GM23338 (cell line): ENCODE data around the gene APOC1. TPM values are rescaled to one million over a fixed set of nuclear protein-coding genes. Genes with fewer than 3 reads are reported as not detected.

ENCODE experiments used
- ATAC-seq: fragments of 200-7000 bp; cut with Tn5 transposase; 3 replicates; pipeline ENCODE4 v1.9.1; 2020
- DNase-seq: peaks from one replicate; pipeline ENCODE4 v3.0.0-alpha.2; 2015; ENCODE audit warnings: low spot score
- H2AFZ ChIP-seq: fragments of 200-600 bp; sonication (generic); 2 replicates; pipeline ENCODE4 v1.8.0; 2016; ENCODE audit warnings: antibody characterized with exemption, mild to moderate bottlenecking, moderate library complexity
- H3F3A ChIP-seq: fragments of 200-600 bp; sonication (generic); replicated peaks from 2 replicates; pipeline ENCODE4 v1.8.0; 2017; ENCODE audit warnings: antibody characterized with exemption, mixed run types, low read depth
- H3K27ac ChIP-seq: fragments of 200-600 bp; sonication (generic); 2 replicates; pipeline ENCODE4 v1.6.1; 2016; ENCODE audit warnings: low read depth
- H3K27me3 ChIP-seq: fragments of 200-600 bp; sonication (generic); 2 replicates; pipeline ENCODE4 v1.8.0; 2016; ENCODE audit warnings: mild to moderate bottlenecking, mixed run types, moderate library complexity; ENCODE audit not compliant: insufficient read depth
- H3K36me3 ChIP-seq: fragments of 200-600 bp; sonication (generic); 2 replicates; pipeline ENCODE4 v1.8.0; 2016; ENCODE audit warnings: mild to moderate bottlenecking; ENCODE audit not compliant: insufficient read depth
- H3K4me1 ChIP-seq: fragments of 200-600 bp; sonication (generic); 2 replicates; pipeline ENCODE4 v1.8.0; 2016; ENCODE audit warnings: mild to moderate bottlenecking, moderate library complexity; ENCODE audit not compliant: insufficient read depth
- H3K4me2 ChIP-seq: fragments of 200-600 bp; sonication (generic); 2 replicates; pipeline ENCODE4 v1.7.1; 2017; ENCODE audit warnings: mixed run types
- H3K4me3 ChIP-seq: fragments of 200-600 bp; sonication (generic); 2 replicates; pipeline ENCODE4 v1.6.1; 2016; ENCODE audit warnings: mixed run types
- H3K79me2 ChIP-seq: fragments of 200-600 bp; sonication (generic); replicated peaks from 2 replicates; pipeline ENCODE4 v1.8.0; 2017; ENCODE audit warnings: mild to moderate bottlenecking; ENCODE audit not compliant: insufficient read depth
- H3K9me2 ChIP-seq: fragments of 200-600 bp; sonication (generic); 2 replicates; pipeline ENCODE4 v1.8.0; 2017; ENCODE audit not compliant: insufficient read depth
- H4K20me1 ChIP-seq: fragments of 200-600 bp; sonication (generic); replicated peaks from 2 replicates; pipeline ENCODE4 v1.8.0; 2017; ENCODE audit warnings: mild to moderate bottlenecking; ENCODE audit not compliant: insufficient read depth
- H3K27ac Mint-ChIP-seq: 2 replicates; pipeline ENCODE4 v1.8.0; 2020; ENCODE audit warnings: inconsistent platforms, mild to moderate bottlenecking, moderate library complexity, mixed read lengths
- H3K27me3 Mint-ChIP-seq: 3 replicates; pipeline ENCODE4 v1.8.0; 2022; ENCODE audit warnings: low read depth, mild to moderate bottlenecking, moderate library complexity, mixed read lengths, inconsistent platforms; ENCODE audit not compliant: insufficient read depth, poor library complexity
- H3K36me3 Mint-ChIP-seq: 3 replicates; pipeline ENCODE4 v1.8.0; 2021; ENCODE audit warnings: low read depth, mild to moderate bottlenecking, inconsistent platforms, moderate library complexity, mixed read lengths
- H3K4me1 Mint-ChIP-seq: 3 replicates; pipeline ENCODE4 v1.8.0; 2020; ENCODE audit warnings: mild to moderate bottlenecking, inconsistent platforms, mixed read lengths
- H3K4me3 Mint-ChIP-seq: 3 replicates; pipeline ENCODE4 v1.8.0; 2021; ENCODE audit warnings: moderate library complexity, mild to moderate bottlenecking, inconsistent platforms, mixed read lengths
- H3K9me3 Mint-ChIP-seq: 3 replicates; pipeline ENCODE4 v1.8.0; 2020; ENCODE audit warnings: moderate library complexity, mild to moderate bottlenecking, inconsistent platforms, mixed read lengths
- CREB1 ChIP-seq: fragments of 250-450 bp; sonication (Bioruptor Pico); IDR thresholded peaks from 2 replicates; pipeline ENCODE4 v1.5.0; 2020; ENCODE audit warnings: low read depth, mild to moderate bottlenecking, moderate library complexity
- EZH2phosphoT487 ChIP-seq: fragments of 200-600 bp; sonication (generic); IDR thresholded peaks from one replicate; pipeline ENCODE4 v1.8.1; 2018; ENCODE audit warnings: antibody characterized with exemption; ENCODE audit not compliant: unreplicated experiment
- NANOG ChIP-seq: IDR thresholded peaks from 2 replicates; pipeline ENCODE4 v1.6.1; 2016; ENCODE audit warnings: antibody characterized with exemption, borderline replicate concordance
- POLR2AphosphoS5 ChIP-seq: IDR thresholded peaks from 2 replicates; pipeline ENCODE4 v1.6.1; 2016; ENCODE audit warnings: antibody characterized with exemption, low read depth
- ZNF114 ChIP-seq: fragments of 250-450 bp; sonication (Bioruptor Pico); IDR thresholded peaks from 2 replicates; pipeline ENCODE4 v1.5.0; 2020; ENCODE audit warnings: mild to moderate bottlenecking, moderate library complexity
- ZNF331 ChIP-seq: fragments of 250-450 bp; sonication (Bioruptor Pico); IDR thresholded peaks from 2 replicates; pipeline ENCODE4 v1.5.0; 2020; ENCODE audit warnings: low read depth, mild to moderate bottlenecking, moderate library complexity
- polyA plus RNA-seq: library from polyadenylated mRNA; unstranded; fragments of >200 nt; fragmentation: Nextera tagmentation; extraction: Ambion mirVana; gene quantifications from 2 replicates; pipeline ENCODE4 v1.2.1, GENCODE V29; 2016
- total RNA-seq: library from RNA; depleted of rRNA; stranded (reverse); fragments of >200 nt; shearing (Covaris generic); gene quantifications from 2 replicates; pipeline ENCODE4 v1.2.3, GENCODE V29; 2014
- TF ChIP-seq, protein P1 (sequence below): fragments of 250-450 bp; sonication (Bioruptor Pico); IDR thresholded peaks from 2 replicates; pipeline ENCODE4 v1.5.0; 2020; ENCODE audit warnings: mild to moderate bottlenecking, moderate library complexity
- TF ChIP-seq, protein P2 (sequence below): IDR thresholded peaks from one replicate; pipeline ENCODE4 v1.6.1; 2018; ENCODE audit warnings: antibody characterized with exemption; ENCODE audit not compliant: unreplicated experiment
- TF ChIP-seq, protein P3 (sequence below): IDR thresholded peaks from 2 replicates; pipeline ENCODE4 v1.6.1; 2016; ENCODE audit warnings: antibody characterized with exemption
- TF ChIP-seq, protein P4 (sequence below), 2 experiments: fragments of 200-600 bp in 1 of 2; sonication (generic) in 1 of 2; conservative IDR thresholded peaks; 2 replicates each; pipeline versions ENCODE4 v1.5.1 to v1.6.1; 2016 to 2017; ENCODE audit warnings: antibody characterized with exemption in 2 of 2, low read depth in 2 of 2, mild to moderate bottlenecking in 2 of 2, moderate library complexity in 1 of 2

APOC1 gene
- total and polyA plus RNA-seq, 2 experiments from 2014 or later = 26.8 to 221 TPM

DNA sequence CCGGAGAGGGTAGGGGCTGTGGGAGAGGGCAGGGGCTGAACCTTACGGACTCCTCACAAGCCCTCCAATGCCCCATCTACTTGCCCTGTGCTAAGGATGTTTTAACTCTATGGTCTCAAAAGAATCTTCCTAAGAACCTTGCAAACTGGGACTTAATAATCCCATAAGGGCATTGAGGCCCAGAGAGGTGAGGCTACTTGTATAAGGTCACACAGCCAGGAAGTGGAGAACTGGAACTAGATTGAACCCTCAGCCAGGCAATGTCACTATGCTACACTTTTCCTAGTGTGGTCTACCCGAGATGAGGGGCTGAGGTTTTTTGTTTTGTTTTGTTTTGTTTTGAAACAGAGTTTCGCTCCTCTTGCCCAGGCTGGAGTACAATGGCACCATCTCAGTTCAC, 17.1 kb downstream of the APOC1 start:
- no peaks in the 10 kb centered on the region for H3K79me2 ChIP-seq
- H3K27me3 ChIP-seq = no peaks in the 10 kb centered on the region
- DNase-seq (no peak), ATAC-seq (no peak)
- no peak overlapping the region for H3K4me3 ChIP-seq
- Mint-ChIP-seq H3K27ac (no peak overlapping the region), H3K9me3 (no peaks in the 10 kb centered on the region), H3K4me1 (peaks cover 11% of the 10 kb centered on the region; the same call in 2 of the 3 replicates), H3K4me3 (no peak overlapping the region), H3K36me3 (no peaks in the 10 kb centered on the region), H3K27me3 (peaks cover 20% of the 10 kb centered on the region)
- H3K4me2 ChIP-seq = no peak overlapping the region
- H3K9me2 ChIP-seq = no peaks in the 10 kb centered on the region
- TF ChIP-seq CREB1 (CRISPR knock-in tag) (no peak), EZH2phosphoT487 (no peak)
- no peaks in the 10 kb centered on the region for H3F3A ChIP-seq
- no peaks in the 10 kb centered on the region for H4K20me1 ChIP-seq
- H3K36me3 ChIP-seq = no peaks in the 10 kb centered on the region
- no peaks in the 10 kb centered on the region for H3K4me1 ChIP-seq
- no peak overlapping the region for H2AFZ ChIP-seq
- H3K27ac ChIP-seq = no peak overlapping the region

DNA sequence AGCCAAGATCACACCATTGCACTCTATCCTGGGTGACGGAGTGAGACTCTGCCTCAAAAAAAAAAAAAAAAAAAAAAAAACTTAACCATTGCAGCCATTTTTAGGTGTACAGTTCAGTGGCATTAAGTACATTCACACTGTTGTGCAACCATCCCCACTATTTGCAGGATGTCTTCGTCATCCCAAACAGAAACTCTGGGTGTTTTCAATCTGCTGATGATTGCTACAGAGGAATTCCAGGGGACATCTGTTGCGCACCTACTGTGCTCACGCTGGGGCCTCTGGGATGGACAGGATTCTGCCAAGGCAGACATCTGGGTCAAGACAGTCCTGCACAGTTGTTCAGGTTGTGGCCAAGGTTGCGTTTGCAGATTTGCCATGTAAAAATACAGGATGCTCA, 25.3 kb downstream of the APOC1 start:
- ATAC-seq (no peak), DNase-seq (no peak)
- Mint-ChIP-seq H3K27me3 (peaks cover 13% of the 10 kb centered on the region), H3K36me3 (no peaks in the 10 kb centered on the region; the same call in 2 of the 3 replicates), H3K4me1 (peaks cover 6% of the 10 kb centered on the region; the same call in 1 of the 3 replicates), H3K27ac (no peak overlapping the region), H3K9me3 (no peaks in the 10 kb centered on the region; the same call in 2 of the 3 replicates), H3K4me3 (no peak overlapping the region)
- H3K79me2 ChIP-seq = no peaks in the 10 kb centered on the region
- no peak overlapping the region for H3K27ac ChIP-seq
- H3K36me3 ChIP-seq = no peaks in the 10 kb centered on the region
- no peak overlapping the region for H3K4me2 ChIP-seq
- H3K9me2 ChIP-seq = no peaks in the 10 kb centered on the region
- H4K20me1 ChIP-seq = no peaks in the 10 kb centered on the region
- H2AFZ ChIP-seq = no peak overlapping the region
- no peaks in the 10 kb centered on the region for H3K4me1 ChIP-seq
- H3K27me3 ChIP-seq = no peaks in the 10 kb centered on the region
- 0 out of 2 replicates have a peak, but pooled peaks cover 5% of the 10 kb centered on the region for H3F3A ChIP-seq
- no peak overlapping the region for H3K4me3 ChIP-seq
- TF ChIP-seq NANOG = no peak
- no peak for TF ChIP-seq ZNF114 (CRISPR knock-in tag)
- TF ChIP-seq, protein P1, sequence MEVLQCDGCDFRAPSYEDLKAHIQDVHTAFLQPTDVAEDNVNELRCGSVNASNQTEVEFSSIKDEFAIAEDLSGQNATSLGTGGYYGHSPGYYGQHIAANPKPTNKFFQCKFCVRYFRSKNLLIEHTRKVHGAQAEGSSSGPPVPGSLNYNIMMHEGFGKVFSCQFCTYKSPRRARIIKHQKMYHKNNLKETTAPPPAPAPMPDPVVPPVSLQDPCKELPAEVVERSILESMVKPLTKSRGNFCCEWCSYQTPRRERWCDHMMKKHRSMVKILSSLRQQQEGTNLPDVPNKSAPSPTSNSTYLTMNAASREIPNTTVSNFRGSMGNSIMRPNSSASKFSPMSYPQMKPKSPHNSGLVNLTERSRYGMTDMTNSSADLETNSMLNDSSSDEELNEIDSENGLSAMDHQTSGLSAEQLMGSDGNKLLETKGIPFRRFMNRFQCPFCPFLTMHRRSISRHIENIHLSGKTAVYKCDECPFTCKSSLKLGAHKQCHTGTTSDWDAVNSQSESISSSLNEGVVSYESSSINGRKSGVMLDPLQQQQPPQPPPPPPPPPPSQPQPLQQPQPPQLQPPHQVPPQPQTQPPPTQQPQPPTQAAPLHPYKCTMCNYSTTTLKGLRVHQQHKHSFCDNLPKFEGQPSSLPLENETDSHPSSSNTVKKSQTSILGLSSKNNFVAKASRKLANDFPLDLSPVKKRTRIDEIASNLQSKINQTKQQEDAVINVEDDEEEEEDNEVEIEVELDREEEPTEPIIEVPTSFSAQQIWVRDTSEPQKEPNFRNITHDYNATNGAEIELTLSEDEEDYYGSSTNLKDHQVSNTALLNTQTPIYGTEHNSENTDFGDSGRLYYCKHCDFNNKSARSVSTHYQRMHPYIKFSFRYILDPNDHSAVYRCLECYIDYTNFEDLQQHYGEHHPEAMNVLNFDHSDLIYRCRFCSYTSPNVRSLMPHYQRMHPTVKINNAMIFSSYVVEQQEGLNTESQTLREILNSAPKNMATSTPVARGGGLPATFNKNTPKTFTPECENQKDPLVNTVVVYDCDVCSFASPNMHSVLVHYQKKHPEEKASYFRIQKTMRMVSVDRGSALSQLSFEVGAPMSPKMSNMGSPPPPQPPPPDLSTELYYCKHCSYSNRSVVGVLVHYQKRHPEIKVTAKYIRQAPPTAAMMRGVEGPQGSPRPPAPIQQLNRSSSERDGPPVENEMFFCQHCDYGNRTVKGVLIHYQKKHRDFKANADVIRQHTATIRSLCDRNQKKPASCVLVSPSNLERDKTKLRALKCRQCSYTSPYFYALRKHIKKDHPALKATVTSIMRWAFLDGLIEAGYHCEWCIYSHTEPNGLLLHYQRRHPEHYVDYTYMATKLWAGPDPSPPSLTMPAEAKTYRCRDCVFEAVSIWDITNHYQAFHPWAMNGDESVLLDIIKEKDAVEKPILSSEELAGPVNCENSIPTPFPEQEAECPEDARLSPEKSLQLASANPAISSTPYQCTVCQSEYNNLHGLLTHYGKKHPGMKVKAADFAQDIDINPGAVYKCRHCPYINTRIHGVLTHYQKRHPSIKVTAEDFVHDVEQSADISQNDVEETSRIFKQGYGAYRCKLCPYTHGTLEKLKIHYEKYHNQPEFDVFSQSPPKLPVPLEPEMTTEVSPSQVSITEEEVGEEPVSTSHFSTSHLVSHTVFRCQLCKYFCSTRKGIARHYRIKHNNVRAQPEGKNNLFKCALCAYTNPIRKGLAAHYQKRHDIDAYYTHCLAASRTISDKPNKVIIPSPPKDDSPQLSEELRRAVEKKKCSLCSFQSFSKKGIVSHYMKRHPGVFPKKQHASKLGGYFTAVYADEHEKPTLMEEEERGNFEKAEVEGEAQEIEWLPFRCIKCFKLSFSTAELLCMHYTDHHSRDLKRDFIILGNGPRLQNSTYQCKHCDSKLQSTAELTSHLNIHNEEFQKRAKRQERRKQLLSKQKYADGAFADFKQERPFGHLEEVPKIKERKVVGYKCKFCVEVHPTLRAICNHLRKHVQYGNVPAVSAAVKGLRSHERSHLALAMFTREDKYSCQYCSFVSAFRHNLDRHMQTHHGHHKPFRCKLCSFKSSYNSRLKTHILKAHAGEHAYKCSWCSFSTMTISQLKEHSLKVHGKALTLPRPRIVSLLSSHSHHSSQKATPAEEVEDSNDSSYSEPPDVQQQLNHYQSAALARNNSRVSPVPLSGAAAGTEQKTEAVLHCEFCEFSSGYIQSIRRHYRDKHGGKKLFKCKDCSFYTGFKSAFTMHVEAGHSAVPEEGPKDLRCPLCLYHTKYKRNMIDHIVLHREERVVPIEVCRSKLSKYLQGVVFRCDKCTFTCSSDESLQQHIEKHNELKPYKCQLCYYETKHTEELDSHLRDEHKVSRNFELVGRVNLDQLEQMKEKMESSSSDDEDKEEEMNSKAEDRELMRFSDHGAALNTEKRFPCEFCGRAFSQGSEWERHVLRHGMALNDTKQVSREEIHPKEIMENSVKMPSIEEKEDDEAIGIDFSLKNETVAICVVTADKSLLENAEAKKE (CRISPR knock-in tag) = no peak
- TF ChIP-seq, protein P2, sequence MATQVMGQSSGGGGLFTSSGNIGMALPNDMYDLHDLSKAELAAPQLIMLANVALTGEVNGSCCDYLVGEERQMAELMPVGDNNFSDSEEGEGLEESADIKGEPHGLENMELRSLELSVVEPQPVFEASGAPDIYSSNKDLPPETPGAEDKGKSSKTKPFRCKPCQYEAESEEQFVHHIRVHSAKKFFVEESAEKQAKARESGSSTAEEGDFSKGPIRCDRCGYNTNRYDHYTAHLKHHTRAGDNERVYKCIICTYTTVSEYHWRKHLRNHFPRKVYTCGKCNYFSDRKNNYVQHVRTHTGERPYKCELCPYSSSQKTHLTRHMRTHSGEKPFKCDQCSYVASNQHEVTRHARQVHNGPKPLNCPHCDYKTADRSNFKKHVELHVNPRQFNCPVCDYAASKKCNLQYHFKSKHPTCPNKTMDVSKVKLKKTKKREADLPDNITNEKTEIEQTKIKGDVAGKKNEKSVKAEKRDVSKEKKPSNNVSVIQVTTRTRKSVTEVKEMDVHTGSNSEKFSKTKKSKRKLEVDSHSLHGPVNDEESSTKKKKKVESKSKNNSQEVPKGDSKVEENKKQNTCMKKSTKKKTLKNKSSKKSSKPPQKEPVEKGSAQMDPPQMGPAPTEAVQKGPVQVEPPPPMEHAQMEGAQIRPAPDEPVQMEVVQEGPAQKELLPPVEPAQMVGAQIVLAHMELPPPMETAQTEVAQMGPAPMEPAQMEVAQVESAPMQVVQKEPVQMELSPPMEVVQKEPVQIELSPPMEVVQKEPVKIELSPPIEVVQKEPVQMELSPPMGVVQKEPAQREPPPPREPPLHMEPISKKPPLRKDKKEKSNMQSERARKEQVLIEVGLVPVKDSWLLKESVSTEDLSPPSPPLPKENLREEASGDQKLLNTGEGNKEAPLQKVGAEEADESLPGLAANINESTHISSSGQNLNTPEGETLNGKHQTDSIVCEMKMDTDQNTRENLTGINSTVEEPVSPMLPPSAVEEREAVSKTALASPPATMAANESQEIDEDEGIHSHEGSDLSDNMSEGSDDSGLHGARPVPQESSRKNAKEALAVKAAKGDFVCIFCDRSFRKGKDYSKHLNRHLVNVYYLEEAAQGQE = no peak
- no peak for TF ChIP-seq POLR2AphosphoS5
- TF ChIP-seq, protein P3, sequence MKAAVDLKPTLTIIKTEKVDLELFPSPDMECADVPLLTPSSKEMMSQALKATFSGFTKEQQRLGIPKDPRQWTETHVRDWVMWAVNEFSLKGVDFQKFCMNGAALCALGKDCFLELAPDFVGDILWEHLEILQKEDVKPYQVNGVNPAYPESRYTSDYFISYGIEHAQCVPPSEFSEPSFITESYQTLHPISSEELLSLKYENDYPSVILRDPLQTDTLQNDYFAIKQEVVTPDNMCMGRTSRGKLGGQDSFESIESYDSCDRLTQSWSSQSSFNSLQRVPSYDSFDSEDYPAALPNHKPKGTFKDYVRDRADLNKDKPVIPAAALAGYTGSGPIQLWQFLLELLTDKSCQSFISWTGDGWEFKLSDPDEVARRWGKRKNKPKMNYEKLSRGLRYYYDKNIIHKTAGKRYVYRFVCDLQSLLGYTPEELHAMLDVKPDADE = no peak
- TF ChIP-seq ZNF331 = no peak
- TF ChIP-seq, protein P4, sequence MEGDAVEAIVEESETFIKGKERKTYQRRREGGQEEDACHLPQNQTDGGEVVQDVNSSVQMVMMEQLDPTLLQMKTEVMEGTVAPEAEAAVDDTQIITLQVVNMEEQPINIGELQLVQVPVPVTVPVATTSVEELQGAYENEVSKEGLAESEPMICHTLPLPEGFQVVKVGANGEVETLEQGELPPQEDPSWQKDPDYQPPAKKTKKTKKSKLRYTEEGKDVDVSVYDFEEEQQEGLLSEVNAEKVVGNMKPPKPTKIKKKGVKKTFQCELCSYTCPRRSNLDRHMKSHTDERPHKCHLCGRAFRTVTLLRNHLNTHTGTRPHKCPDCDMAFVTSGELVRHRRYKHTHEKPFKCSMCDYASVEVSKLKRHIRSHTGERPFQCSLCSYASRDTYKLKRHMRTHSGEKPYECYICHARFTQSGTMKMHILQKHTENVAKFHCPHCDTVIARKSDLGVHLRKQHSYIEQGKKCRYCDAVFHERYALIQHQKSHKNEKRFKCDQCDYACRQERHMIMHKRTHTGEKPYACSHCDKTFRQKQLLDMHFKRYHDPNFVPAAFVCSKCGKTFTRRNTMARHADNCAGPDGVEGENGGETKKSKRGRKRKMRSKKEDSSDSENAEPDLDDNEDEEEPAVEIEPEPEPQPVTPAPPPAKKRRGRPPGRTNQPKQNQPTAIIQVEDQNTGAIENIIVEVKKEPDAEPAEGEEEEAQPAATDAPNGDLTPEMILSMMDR (conservative IDR thresholded peaks at IDR 0.05; ENCODE audit: low read depth in 2 of 2) = no peak
